ENCODE results near the gene ESPN.
A peak's percentile ranks its signal among the peaks of the same experiment; 100 is the strongest.

- no peak for TF ChIP-seq KDM4A (IDR thresholded peaks at IDR 0.05; ENCODE audit: low read depth, low read length, severe bottlenecking)
- TF ChIP-seq BRCA1 (IDR thresholded peaks at IDR 0.05; ENCODE audit: low read depth, low read length) = no peak
- peak in 1 of 2 experiments; percentile 18; a peak in 1 of 4 replicates for TF ChIP-seq RAD21 (IDR thresholded peaks at IDR 0.05 in 1 of 2, conservative IDR thresholded peaks at IDR 0.05 in 1 of 2; ENCODE audit: low read depth in 2 of 2, low read length in 2 of 2)
- peak in 1 of 3 experiments; percentile 14; a peak in 1 of 4 replicates for TF ChIP-seq CTCF (IDR thresholded peaks at IDR 0.05; ENCODE audit: control extremely low read depth in 1 of 3, insufficient read depth in 1 of 3, low read depth in 1 of 3, low read length in 3 of 3)
- TF ChIP-seq CEBPB (IDR thresholded peaks at IDR 0.05; ENCODE audit: low read depth, low read length) = no peak
- TF ChIP-seq ASH2L (IDR thresholded peaks at IDR 0.05; ENCODE audit: low read length) = no peak
Observed at GRCh38 chr1:6464514-6464836, 39.9 kb downstream of the ESPN start.

Measured in H1 (cell line).